ENCODE results near the gene MRPL44.

DNA sequence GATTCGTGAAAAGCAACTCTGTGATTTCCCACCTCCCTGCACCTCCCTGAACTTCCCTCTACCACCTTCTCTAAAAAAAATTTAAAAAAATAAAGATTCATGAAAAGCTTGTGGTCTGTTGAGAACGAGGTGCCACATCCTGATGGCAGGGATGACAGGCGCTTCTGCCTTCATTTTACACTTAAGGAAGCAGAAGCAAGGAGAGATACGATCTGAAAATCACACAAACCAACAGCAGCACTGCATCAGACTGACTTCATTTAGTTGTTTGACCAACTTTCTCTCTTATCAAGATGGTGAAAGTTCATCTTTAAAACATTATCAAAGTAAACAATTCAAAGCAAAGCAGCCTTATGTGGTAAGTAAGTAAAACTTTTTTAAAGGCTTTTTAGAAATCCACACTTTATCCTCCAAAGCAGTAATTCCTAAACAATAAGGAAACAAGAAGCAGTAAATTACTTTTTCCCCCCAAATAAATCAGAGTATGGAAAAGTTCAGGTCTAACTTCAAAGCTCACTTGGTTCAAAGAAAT lies 27.6 kb upstream of the MRPL44 start:
- TF ChIP-seq, protein P1, sequence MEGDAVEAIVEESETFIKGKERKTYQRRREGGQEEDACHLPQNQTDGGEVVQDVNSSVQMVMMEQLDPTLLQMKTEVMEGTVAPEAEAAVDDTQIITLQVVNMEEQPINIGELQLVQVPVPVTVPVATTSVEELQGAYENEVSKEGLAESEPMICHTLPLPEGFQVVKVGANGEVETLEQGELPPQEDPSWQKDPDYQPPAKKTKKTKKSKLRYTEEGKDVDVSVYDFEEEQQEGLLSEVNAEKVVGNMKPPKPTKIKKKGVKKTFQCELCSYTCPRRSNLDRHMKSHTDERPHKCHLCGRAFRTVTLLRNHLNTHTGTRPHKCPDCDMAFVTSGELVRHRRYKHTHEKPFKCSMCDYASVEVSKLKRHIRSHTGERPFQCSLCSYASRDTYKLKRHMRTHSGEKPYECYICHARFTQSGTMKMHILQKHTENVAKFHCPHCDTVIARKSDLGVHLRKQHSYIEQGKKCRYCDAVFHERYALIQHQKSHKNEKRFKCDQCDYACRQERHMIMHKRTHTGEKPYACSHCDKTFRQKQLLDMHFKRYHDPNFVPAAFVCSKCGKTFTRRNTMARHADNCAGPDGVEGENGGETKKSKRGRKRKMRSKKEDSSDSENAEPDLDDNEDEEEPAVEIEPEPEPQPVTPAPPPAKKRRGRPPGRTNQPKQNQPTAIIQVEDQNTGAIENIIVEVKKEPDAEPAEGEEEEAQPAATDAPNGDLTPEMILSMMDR (IDR thresholded peaks at IDR 0.05): no peak
- TF ChIP-seq EZH2 (IDR thresholded peaks at IDR 0.05; ENCODE audit: borderline replicate concordance, insufficient read depth, low read depth, low read length, poor library complexity, severe bottlenecking): no peak
